ENCODE data around the gene OPHN1.

DNA sequence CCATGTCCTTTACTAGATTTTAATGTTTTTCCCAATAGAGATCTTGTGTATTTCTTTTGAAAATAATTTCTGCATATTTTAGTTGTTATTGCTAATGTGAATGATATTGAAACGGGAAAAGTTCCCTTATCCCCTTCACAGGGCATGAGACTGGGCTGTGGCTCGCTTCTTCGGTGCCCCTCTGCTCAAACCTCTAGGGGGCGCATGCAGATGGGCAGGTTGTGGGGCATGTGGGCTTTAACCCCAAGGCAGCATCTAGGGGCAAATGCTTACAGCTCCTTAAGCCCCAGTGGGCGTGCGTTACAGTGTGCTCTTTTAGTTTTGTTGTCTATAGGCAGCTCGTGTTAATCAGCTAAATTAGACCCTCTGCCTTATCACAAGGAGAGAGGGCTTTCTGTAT lies 194.7 kb downstream of the OPHN1 start:
- TF ChIP-seq SIN3A (IDR thresholded peaks at IDR 0.05; ENCODE audit: borderline replicate concordance, insufficient read depth, low read length) (no peak), POLR2AphosphoS5 (IDR thresholded peaks at IDR 0.05; ENCODE audit: low read depth, low read length) (no peak)
- TF ChIP-seq, protein P1, sequence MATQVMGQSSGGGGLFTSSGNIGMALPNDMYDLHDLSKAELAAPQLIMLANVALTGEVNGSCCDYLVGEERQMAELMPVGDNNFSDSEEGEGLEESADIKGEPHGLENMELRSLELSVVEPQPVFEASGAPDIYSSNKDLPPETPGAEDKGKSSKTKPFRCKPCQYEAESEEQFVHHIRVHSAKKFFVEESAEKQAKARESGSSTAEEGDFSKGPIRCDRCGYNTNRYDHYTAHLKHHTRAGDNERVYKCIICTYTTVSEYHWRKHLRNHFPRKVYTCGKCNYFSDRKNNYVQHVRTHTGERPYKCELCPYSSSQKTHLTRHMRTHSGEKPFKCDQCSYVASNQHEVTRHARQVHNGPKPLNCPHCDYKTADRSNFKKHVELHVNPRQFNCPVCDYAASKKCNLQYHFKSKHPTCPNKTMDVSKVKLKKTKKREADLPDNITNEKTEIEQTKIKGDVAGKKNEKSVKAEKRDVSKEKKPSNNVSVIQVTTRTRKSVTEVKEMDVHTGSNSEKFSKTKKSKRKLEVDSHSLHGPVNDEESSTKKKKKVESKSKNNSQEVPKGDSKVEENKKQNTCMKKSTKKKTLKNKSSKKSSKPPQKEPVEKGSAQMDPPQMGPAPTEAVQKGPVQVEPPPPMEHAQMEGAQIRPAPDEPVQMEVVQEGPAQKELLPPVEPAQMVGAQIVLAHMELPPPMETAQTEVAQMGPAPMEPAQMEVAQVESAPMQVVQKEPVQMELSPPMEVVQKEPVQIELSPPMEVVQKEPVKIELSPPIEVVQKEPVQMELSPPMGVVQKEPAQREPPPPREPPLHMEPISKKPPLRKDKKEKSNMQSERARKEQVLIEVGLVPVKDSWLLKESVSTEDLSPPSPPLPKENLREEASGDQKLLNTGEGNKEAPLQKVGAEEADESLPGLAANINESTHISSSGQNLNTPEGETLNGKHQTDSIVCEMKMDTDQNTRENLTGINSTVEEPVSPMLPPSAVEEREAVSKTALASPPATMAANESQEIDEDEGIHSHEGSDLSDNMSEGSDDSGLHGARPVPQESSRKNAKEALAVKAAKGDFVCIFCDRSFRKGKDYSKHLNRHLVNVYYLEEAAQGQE (IDR thresholded peaks at IDR 0.05; ENCODE audit: insufficient read depth in 1 of 2, low read depth in 2 of 2, low read length in 2 of 2) = no peak
